ENCODE data around the gene CHRNG.

Gene CHRNG

GRCh38 chr2:232523682-232524597 is 15.6 kb upstream of the CHRNG start (continued):
- TF ChIP-seq ZNF280C (tag by site-specific recombination; IDR thresholded peaks at IDR 0.05) = no peak
- TF ChIP-seq ZBTB17 (tag by site-specific recombination; IDR thresholded peaks at IDR 0.05) = peak; percentile 64; the same call in 1 of the 2 replicates
- TF ChIP-seq ZNF670 (tag by site-specific recombination; IDR thresholded peaks at IDR 0.05; ENCODE audit: low read depth) = no peak
- no peak for TF ChIP-seq ZNF776 (tag by site-specific recombination; IDR thresholded peaks at IDR 0.05; ENCODE audit: borderline replicate concordance)
- TF ChIP-seq ZNF473 (tag by site-specific recombination; IDR thresholded peaks at IDR 0.05) = no peak
- no peak for TF ChIP-seq REPIN1 (tag by site-specific recombination; IDR thresholded peaks at IDR 0.05; ENCODE audit: low read depth)
- no peak for TF ChIP-seq BCL6B (tag by site-specific recombination; IDR thresholded peaks at IDR 0.05)
- TF ChIP-seq ZBTB20 (tag by site-specific recombination; IDR thresholded peaks at IDR 0.05) = peak; percentile 77; the same call in 1 of the 2 replicates
- TF ChIP-seq ZNF292 (tag by site-specific recombination; IDR thresholded peaks at IDR 0.05; ENCODE audit: borderline replicate concordance, low read depth) = no peak
- no peak for TF ChIP-seq ZNF621 (tag by site-specific recombination; IDR thresholded peaks at IDR 0.05)
- no peak for TF ChIP-seq ZNF114 (tag by site-specific recombination; IDR thresholded peaks at IDR 0.05)
- TF ChIP-seq ZNF362 (tag by site-specific recombination; IDR thresholded peaks at IDR 0.05) = no peak
- peak; percentile 79 for TF ChIP-seq ZBTB26 (tag by site-specific recombination; optimal IDR thresholded peaks at IDR 0.05)
- no peak for TF ChIP-seq ZNF391 (tag by site-specific recombination; IDR thresholded peaks at IDR 0.05; ENCODE audit: borderline replicate concordance, low read depth)
- TF ChIP-seq ZNF645 (tag by site-specific recombination; IDR thresholded peaks at IDR 0.05) = no peak
- no peak for TF ChIP-seq ZNF266 (tag by site-specific recombination; IDR thresholded peaks at IDR 0.05; ENCODE audit: low read depth)
- peak; percentile 46; the same call in 1 of the 2 replicates for TF ChIP-seq REST (tag by site-specific recombination; IDR thresholded peaks at IDR 0.05)
- no peak for TF ChIP-seq ZNF449 (tag by site-specific recombination; IDR thresholded peaks at IDR 0.05)
- TF ChIP-seq ZNF830 (tag by site-specific recombination; IDR thresholded peaks at IDR 0.05; ENCODE audit: low read depth) = no peak
- TF ChIP-seq KLF10 (tag by site-specific recombination; IDR thresholded peaks at IDR 0.05) = no peak
- no peak for TF ChIP-seq ZNF785 (tag by site-specific recombination; IDR thresholded peaks at IDR 0.05)
- no peak for TF ChIP-seq ZNF521 (tag by site-specific recombination; IDR thresholded peaks at IDR 0.05)
- no peak for TF ChIP-seq ZNF701 (tag by site-specific recombination; IDR thresholded peaks at IDR 0.05)
